ENCODE results near the gene CABLES1. TPM values are rescaled to one million over a fixed set of nuclear protein-coding genes. Genes with fewer than 3 reads are reported as not detected.
"Not testable (repeated sequence)": the region's sequence is repeated elsewhere in the genome, so short reads cannot be mapped to it uniquely, and the experiment has no call there.

Gene CABLES1
- total RNA-seq, 1 experiment from 2014 or later, result 66.4 TPM

GRCh38 chr18:23095463-23095862 is 39.8 kb upstream of the CABLES1 start:
- BruUV-seq (replicated peaks), result no TSS peak
- no peaks in the 10 kb centered on the region for H3K36me3 ChIP-seq (ENCODE audit: control insufficient read depth, insufficient read depth, low read length)
- no peaks in the 10 kb centered on the region for H3K27me3 ChIP-seq (ENCODE audit: control insufficient read depth, insufficient read depth, low read length)
- TF ChIP-seq SIN3A (IDR thresholded peaks at IDR 0.05; ENCODE audit: borderline replicate concordance, insufficient read depth, low read depth, low read length), result no peak
- TF ChIP-seq TCF7L2 (IDR thresholded peaks at IDR 0.05; ENCODE audit: low read depth, low read length), result no peak
- no peak for TF ChIP-seq CTCF (IDR thresholded peaks at IDR 0.05)
- no peak for TF ChIP-seq REST (IDR thresholded peaks at IDR 0.05; ENCODE audit: insufficient read depth in 1 of 2, low read depth in 2 of 2, low read length in 1 of 2)
- no peak for TF ChIP-seq POLR2AphosphoS5 (IDR thresholded peaks at IDR 0.05; ENCODE audit: low read depth, low read length)
- no peak for ATAC-seq
- DNase-seq (ENCODE audit: low read depth, low spot score), result no peak
- intact Hi-C loops (cut with micrococcal nuclease; ENCODE audit: unreplicated experiment), result loop anchor here (10.0 kb wide), 1 partner anchor 51 kb away; no protein-coding TSS in a partner anchor
- ChIA-PET POLR2A (no interaction called here), CTCF (no interaction called here)
- H3K27ac ChIP-seq (ENCODE audit: low read length), result no peak overlapping the region
- in situ Hi-C loops (cut with HindIII; ENCODE audit: low pct_unique_long_range_greater_than_20kb, low sequenced_read_pairs), result no loop called here
- H3K9me3 ChIP-seq (ENCODE audit: control insufficient read depth, insufficient read depth, low read depth, low read length), result no peaks in the 10 kb centered on the region
- peaks cover 19% of the 10 kb centered on the region for H3K4me1 ChIP-seq (ENCODE audit: control insufficient read depth, insufficient read depth, low read length)
- H3K4me3 ChIP-seq (ENCODE audit: low read depth in 2 of 2, low read length in 2 of 2), result no peak overlapping the region

- POLR2A ChIA-PET, result not testable (repeated sequence)
- CTCF ChIA-PET, result interaction anchor here (0.6 kb wide), 1 partner anchor 30 kb away, joined by 8 read pairs; no protein-coding TSS in a partner anchor
Measured at GRCh38 chr18:23097016-23097415, 38.3 kb upstream of the CABLES1 start.

GRCh38 chr18:23099621-23100020 is 35.7 kb upstream of the CABLES1 start:
- H3K36me3 ChIP-seq (ENCODE audit: control insufficient read depth, insufficient read depth, low read length), result no peaks in the 10 kb centered on the region
- in situ Hi-C loops (cut with HindIII; ENCODE audit: low pct_unique_long_range_greater_than_20kb, low sequenced_read_pairs), result no loop called here
- no peak overlapping the region for H3K4me3 ChIP-seq (ENCODE audit: low read depth in 2 of 2, low read length in 2 of 2)
- intact Hi-C loops (cut with micrococcal nuclease; ENCODE audit: unreplicated experiment), result loop anchor here (10.0 kb wide), 2 partner anchors 55 to 75 kb away; no protein-coding TSS in a partner anchor
- no peaks in the 10 kb centered on the region for H3K27me3 ChIP-seq (ENCODE audit: control insufficient read depth, insufficient read depth, low read length)
- no TSS peak for BruUV-seq (replicated peaks)
- peaks cover 32% of the 10 kb centered on the region for H3K4me1 ChIP-seq (ENCODE audit: control insufficient read depth, insufficient read depth, low read length)
- ATAC-seq (peak; percentile 89), DNase-seq (ENCODE audit: low read depth, low spot score) (peak; percentile 85)
- TF ChIP-seq POLR2AphosphoS5 (IDR thresholded peaks at IDR 0.05; ENCODE audit: low read depth, low read length) (peak; percentile 50; the same call in 1 of the 2 replicates), SIN3A (IDR thresholded peaks at IDR 0.05; ENCODE audit: borderline replicate concordance, insufficient read depth, low read depth, low read length) (no peak), TCF7L2 (IDR thresholded peaks at IDR 0.05; ENCODE audit: low read depth, low read length) (0 out of 2 replicates have a peak, but pooled peaks have one; percentile 32), CTCF (IDR thresholded peaks at IDR 0.05) (no peak)
- ChIA-PET POLR2A (interaction anchor here (0.6 to 1.0 kb wide), 2 partner anchors 11 to 147 kb away, joined by 5 read pairs; no protein-coding TSS in a partner anchor), CTCF (interaction anchor here (0.6 kb wide), 1 partner anchor 33 kb away, joined by 3 read pairs; no protein-coding TSS in a partner anchor)
- H3K27ac ChIP-seq (ENCODE audit: low read length), result peak overlapping the region; percentile 82
- H3K9me3 ChIP-seq (ENCODE audit: control insufficient read depth, insufficient read depth, low read depth, low read length), result no peaks in the 10 kb centered on the region

More at GRCh38 chr18:23097016-23097415, 38.3 kb upstream of the CABLES1 start:
- H3K36me3 ChIP-seq (ENCODE audit: control insufficient read depth, insufficient read depth, low read length); H3K27me3 ChIP-seq (ENCODE audit: control insufficient read depth, insufficient read depth, low read length); ATAC-seq; H3K27ac ChIP-seq (ENCODE audit: low read length); BruUV-seq (replicated peaks); H3K9me3 ChIP-seq (ENCODE audit: control insufficient read depth, insufficient read depth, low read depth, low read length); H3K4me3 ChIP-seq (ENCODE audit: low read depth in 2 of 2, low read length in 2 of 2); in situ Hi-C loops (cut with HindIII; ENCODE audit: low pct_unique_long_range_greater_than_20kb, low sequenced_read_pairs); DNase-seq (ENCODE audit: low read depth, low spot score): not testable (repeated sequence)
- intact Hi-C loops (cut with micrococcal nuclease; ENCODE audit: unreplicated experiment), result loop anchor here (10.0 kb wide), 1 partner anchor 52 kb away; no protein-coding TSS in a partner anchor
- H3K4me1 ChIP-seq (ENCODE audit: control insufficient read depth, insufficient read depth, low read length), result peaks cover 22% of the 10 kb centered on the region

All from Panc1 (cell line).